CD8-positive, alpha-beta memory T cell (primary cell): ENCODE data around the gene FLACC1. TPM values are rescaled to one million over a fixed set of nuclear protein-coding genes. Genes with fewer than 3 reads are reported as not detected.
A peak's percentile ranks its signal among the peaks of the same experiment; 100 is the strongest.

Source experiments
- CTCF ChIA-PET: fragments of 350-600 bp; sonication (Branson Sonifier 250); formaldehyde crosslinking; loops from one replicate; lab custom pipeline; 2021; ENCODE audit warnings: antibody characterized with exemption; lab: Charles Lee
- POLR2A ChIA-PET: fragments of 350-600 bp; sonication (Branson Sonifier 250); formaldehyde crosslinking; loops from one replicate; lab custom pipeline; 2021; ENCODE audit warnings: antibody characterized with exemption; lab: Charles Lee
- DNase-seq, 5 donors: peaks; one replicate each; pipeline versions ENCODE4 v3.0.0 to v3.0.0-alpha.2; 2020 to 2022; ENCODE audit warnings: mixed read lengths in 1 of 5
- H3K27ac ChIP-seq: one replicate; pipeline ENCODE4 v1.7.0; 2013; ENCODE audit warnings: low read depth, mild to moderate bottlenecking, low read length, moderate library complexity
- H3K27me3 ChIP-seq: 2 replicates; pipeline ENCODE4 v1.7.0; 2013; ENCODE audit warnings: low read length, mild to moderate bottlenecking; ENCODE audit not compliant: insufficient read depth, poor library complexity, severe bottlenecking
- H3K36me3 ChIP-seq: 2 replicates; pipeline ENCODE4 v1.7.0; 2013; ENCODE audit warnings: mild to moderate bottlenecking, low read length, moderate library complexity; ENCODE audit not compliant: insufficient read depth
- H3K4me1 ChIP-seq: 2 replicates; pipeline ENCODE4 v1.7.0; 2013; ENCODE audit warnings: mild to moderate bottlenecking, low read length, moderate library complexity; ENCODE audit not compliant: insufficient read depth
- H3K4me3 ChIP-seq: 2 replicates; pipeline ENCODE4 v1.7.0; 2013; ENCODE audit warnings: mild to moderate bottlenecking, low read length
- H3K9me3 ChIP-seq: 2 replicates; pipeline ENCODE4 v1.7.0; 2013; ENCODE audit warnings: mild to moderate bottlenecking, low read length
- H3K27ac Mint-ChIP-seq, 8 donors: one replicate each; pipeline ENCODE4 v1.8.0; 2020 to 2021; ENCODE audit warnings: mixed read lengths in 8 of 8, mild to moderate bottlenecking in 6 of 8, inconsistent platforms in 3 of 8, moderate library complexity in 3 of 8
- H3K27me3 Mint-ChIP-seq, 2 donors: one replicate each; pipeline ENCODE4 v1.8.0; 2020 to 2021; ENCODE audit warnings: mixed read lengths in 2 of 2, mild to moderate bottlenecking in 1 of 2, moderate library complexity in 1 of 2
- H3K36me3 Mint-ChIP-seq, 3 donors: one replicate each; pipeline ENCODE4 v1.8.0; 2020 to 2021; ENCODE audit warnings: mixed read lengths in 3 of 3, inconsistent platforms in 1 of 3, mild to moderate bottlenecking in 1 of 3
- H3K4me1 Mint-ChIP-seq, 3 donors: one replicate each; pipeline ENCODE4 v1.8.0; 2020 to 2021; ENCODE audit warnings: mixed read lengths in 3 of 3, inconsistent platforms in 1 of 3, mild to moderate bottlenecking in 1 of 3
- H3K4me3 Mint-ChIP-seq, 7 donors: one replicate each; pipeline ENCODE4 v1.8.0; 2020 to 2021; ENCODE audit warnings: mixed read lengths in 7 of 7, mild to moderate bottlenecking in 6 of 7, moderate library complexity in 4 of 7, inconsistent platforms in 2 of 7
- H3K9me3 Mint-ChIP-seq, 5 donors: one replicate each; pipeline ENCODE4 v1.8.0; 2020 to 2022; ENCODE audit warnings: mixed read lengths in 5 of 5, mild to moderate bottlenecking in 3 of 5, moderate library complexity in 2 of 5, inconsistent platforms in 1 of 5
- polyA plus RNA-seq: library from polyadenylated mRNA; unstranded; fragments of 300-500 nt; fragmentation: Illumina TruSeq; gene quantifications from one replicate; pipeline ENCODE4 v1.2.3, GENCODE V29; 2021
- total RNA-seq, 2 experiments: library from RNA; stranded (reverse); gene quantifications; one replicate each; pipeline ENCODE4 v1.2.3, GENCODE V29; 2021

The FLACC1 gene
- total and polyA plus RNA-seq, 3 experiments from 2014 or later: 0.97 to 2.5 (median 1.8) TPM

DNA sequence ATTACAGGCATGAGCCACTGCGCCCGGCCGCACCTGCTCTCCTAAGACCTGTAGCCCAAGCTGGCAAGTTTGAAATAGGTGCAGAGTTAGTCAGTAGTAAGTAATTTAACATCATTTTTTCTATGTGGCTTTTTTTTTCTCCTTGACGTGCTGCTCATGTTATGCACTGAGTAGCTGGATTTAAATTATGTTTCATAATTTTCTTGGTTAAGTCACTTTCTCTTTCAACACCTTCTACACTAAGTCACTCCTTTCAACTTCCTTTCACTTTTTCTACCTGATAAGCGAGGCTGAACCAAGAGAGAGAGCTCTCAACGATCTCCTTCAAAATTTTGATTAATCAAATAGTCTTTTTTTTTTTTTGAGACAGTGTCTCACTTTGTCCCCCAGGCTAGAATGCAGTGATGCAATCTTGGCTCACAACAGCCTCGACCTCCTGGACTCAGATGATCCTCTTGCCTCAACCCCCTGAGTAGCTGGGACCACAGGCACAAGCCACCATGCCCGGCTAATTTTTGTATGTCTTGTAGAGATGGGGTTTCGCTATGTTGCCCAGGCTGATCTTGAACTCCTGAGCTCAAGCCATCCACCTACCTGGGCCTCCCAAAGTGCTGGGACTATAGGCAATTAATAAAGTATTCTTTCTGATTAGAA is 83.7 kb downstream of the FLACC1 start:
- H3K9me3 Mint-ChIP-seq: no peaks in the 10 kb centered on the region
- H3K27me3 ChIP-seq: no peaks in the 10 kb centered on the region
- no peak overlapping the region for H3K27ac ChIP-seq
- H3K9me3 ChIP-seq: no peaks in the 10 kb centered on the region
- H3K36me3 Mint-ChIP-seq: peaks cover 4 to 96% (median 38%) of the 10 kb centered on the region in 3 donors
- H3K4me1 ChIP-seq: peaks cover 50% of the 10 kb centered on the region
- peak overlapping the region; percentile 71 to 97 (median 86) for H3K27ac Mint-ChIP-seq
- DNase-seq: no peak
- no peak overlapping the region for H3K4me3 ChIP-seq
- ChIA-PET CTCF (interaction anchor here (0.7 to 2.4 kb wide), 8 partner anchors 10 to 91 kb away, joined by 3 to 9 read pairs (median 3); partner anchors contain the start of gene CASP8), POLR2A (interaction anchor here (0.7 kb wide), 3 partner anchors 80 to 412 kb away, joined by 4 to 7 read pairs (median 4); no protein-coding TSS in a partner anchor)
- H3K27me3 Mint-ChIP-seq: no peaks in the 10 kb centered on the region
- peaks cover 66 to 87% (median 86%) of the 10 kb centered on the region in 3 donors for H3K4me1 Mint-ChIP-seq
- peak overlapping the region in 6 of 7 donors; percentile 12 to 64 (median 38) for H3K4me3 Mint-ChIP-seq
- H3K36me3 ChIP-seq: peaks cover 72% of the 10 kb centered on the region

DNA sequence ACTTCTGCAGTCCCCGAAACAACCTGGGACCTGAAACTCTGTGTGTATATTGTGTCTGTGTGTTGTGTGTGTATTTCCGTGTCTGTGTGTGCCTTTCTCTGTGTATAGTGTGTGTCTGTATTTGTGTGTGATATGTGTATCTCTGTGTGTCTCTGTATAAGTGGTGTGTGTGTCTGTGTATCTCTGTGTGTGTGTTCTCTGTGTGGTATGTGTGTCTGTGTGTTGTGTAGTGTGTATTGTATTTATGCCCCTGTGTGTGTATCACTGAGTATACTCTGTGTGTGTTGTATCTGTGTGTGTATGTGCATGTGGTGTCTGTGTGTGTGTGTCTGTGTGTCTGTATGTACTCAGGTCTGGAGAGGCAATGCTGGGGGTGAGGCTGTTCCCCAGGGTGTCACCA is 85.2 kb downstream of the FLACC1 start:
- no peak for DNase-seq
- no peaks in the 10 kb centered on the region for H3K27me3 Mint-ChIP-seq
- Histone ChIP-seq H3K27me3 (no peaks in the 10 kb centered on the region), H3K4me3 (no peak overlapping the region), H3K9me3 (no peaks in the 10 kb centered on the region), H3K27ac (no peak overlapping the region), H3K4me1 (peaks cover 58% of the 10 kb centered on the region), H3K36me3 (peaks cover 83% of the 10 kb centered on the region)
- CTCF ChIA-PET: no interaction called here
- H3K4me3 Mint-ChIP-seq: peak overlapping the region; percentile 1 to 56 (median 33)
- H3K9me3 Mint-ChIP-seq: no peaks in the 10 kb centered on the region
- H3K36me3 Mint-ChIP-seq: peaks cover 4 to 93% (median 42%) of the 10 kb centered on the region in 3 donors
- POLR2A ChIA-PET: interaction anchor here (0.6 kb wide), 1 partner anchor 160 kb away, joined by 5 read pairs; no protein-coding TSS in a partner anchor
- H3K27ac Mint-ChIP-seq: peak overlapping the region; percentile 71 to 97 (median 90)
- peaks cover 75 to 92% (median 90%) of the 10 kb centered on the region in 3 donors for H3K4me1 Mint-ChIP-seq

DNA sequence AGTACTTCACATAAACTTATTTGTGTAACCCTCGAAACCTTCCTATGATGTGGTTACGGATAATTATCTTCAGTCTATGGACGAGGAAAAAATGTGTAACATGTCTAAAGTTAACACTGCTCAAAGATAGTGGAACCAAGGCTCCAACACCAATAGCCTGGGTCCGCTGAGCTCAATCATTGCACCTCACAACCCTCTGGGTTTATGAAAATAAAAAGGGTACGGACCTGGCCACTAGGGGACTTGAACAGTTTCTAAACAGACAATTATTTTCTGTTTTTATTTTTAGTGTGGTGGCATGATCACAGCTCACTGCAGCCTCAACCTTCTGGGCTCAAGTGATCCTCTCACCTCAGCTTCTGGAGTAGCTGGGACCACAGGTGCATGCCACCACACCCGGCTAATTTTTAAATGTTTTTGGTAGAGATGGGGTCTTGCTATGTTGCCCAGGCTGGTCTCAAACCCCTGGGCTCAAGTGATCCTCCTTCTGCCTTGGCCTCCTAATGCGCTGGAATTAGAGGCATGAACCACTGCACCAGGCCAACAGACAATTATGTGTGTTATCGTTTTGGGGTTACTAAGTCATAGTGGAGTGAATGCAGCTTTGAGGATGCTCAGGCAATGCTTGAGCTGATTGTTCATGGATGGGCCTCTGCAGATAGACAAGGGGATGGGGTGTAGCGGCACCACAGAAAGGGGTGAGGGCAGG is 86.7 kb downstream of the FLACC1 start:
- Histone ChIP-seq H3K4me1 (peaks cover 71% of the 10 kb centered on the region), H3K27me3 (no peaks in the 10 kb centered on the region), H3K9me3 (no peaks in the 10 kb centered on the region), H3K4me3 (no peak overlapping the region), H3K36me3 (peaks cover 74% of the 10 kb centered on the region), H3K27ac (no peak overlapping the region)
- Mint-ChIP-seq H3K27ac (peak overlapping the region; percentile 42 to 92 (median 85)), H3K4me1 (peaks cover 86 to 94% (median 92%) of the 10 kb centered on the region in 3 donors), H3K36me3 (peaks cover 4 to 92% (median 48%) of the 10 kb centered on the region in 3 donors), H3K9me3 (no peaks in the 10 kb centered on the region), H3K4me3 (peak overlapping the region in 6 of 7 donors; percentile 40 to 76 (median 54)), H3K27me3 (no peaks in the 10 kb centered on the region)
- POLR2A ChIA-PET: interaction anchor here (1.0 to 1.6 kb wide), 3 partner anchors 10 to 23 kb away, joined by 3 to 5 read pairs (median 3); partner anchors contain the start of gene CASP8
- CTCF ChIA-PET: interaction anchor here (0.8 to 18.6 kb wide), 5 partner anchors 10 to 37 kb away, joined by 3 to 185 read pairs (median 7); partner anchors contain the start of gene CASP8
- DNase-seq: no peak

DNA sequence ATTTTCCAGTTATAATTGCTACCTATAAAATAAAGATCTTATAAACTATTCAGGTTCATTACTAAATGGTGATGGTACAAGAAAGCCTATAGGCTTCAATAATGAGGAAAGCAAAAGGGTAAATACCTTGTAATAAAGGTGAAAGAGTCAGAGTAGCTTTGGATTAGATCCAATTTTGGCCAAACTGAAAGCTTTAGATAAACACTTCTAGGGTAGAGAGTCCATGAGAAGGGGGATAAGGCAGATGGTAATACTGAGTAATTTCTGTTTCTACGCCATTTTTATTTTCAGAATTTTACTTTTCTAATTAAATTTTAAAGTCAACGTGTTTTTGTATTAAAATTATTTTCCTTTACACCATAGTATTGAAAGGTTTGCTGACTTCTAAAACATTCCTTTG is 87.4 kb downstream of the FLACC1 start:
- POLR2A ChIA-PET: interaction anchor here (1.0 to 1.6 kb wide), 3 partner anchors 9 to 23 kb away, joined by 3 to 5 read pairs (median 3); partner anchors contain the start of gene CASP8
- peaks cover 68% of the 10 kb centered on the region for H3K36me3 ChIP-seq
- no peaks in the 10 kb centered on the region for H3K27me3 Mint-ChIP-seq

DNA sequence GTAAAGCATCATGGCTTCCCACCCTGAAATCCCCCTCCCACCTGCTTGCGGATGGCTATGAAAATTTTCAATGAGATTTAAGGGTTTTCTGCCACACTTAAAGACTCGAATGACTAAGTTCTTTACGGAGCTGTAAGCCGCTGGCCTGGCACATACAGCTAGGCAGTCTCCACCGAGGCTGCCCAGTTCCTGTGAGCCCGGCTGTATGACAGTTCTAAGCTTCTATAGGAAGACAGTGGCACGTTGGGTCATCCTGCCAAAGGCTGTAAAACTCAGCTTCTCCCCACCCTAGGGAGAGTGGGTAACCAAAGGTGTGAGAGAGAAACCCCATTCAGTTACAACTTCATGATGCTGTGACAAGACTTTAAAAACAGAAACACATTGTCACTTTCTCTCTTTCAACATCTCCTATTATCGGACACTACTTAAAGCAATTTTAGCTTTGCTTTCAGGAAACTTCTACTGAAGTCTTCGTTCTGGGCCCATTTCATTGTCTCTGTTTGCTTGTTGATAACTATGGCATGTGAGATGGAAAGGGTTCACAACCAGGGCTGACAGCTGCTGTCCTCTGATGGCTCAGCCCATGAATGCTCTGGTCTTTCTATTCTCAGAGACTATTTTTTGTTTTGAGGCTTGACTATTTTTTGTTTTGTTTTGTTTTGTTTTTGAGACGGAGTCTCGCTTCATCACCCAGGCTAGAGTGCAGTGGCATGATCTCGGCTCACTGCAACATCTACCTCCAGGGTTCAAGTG is 89.7 kb downstream of the FLACC1 start:
- Histone ChIP-seq H3K9me3 (no peaks in the 10 kb centered on the region), H3K27ac (peak overlapping the region; percentile 17), H3K36me3 (peaks cover 49% of the 10 kb centered on the region), H3K4me3 (no peak overlapping the region), H3K27me3 (no peaks in the 10 kb centered on the region), H3K4me1 (peaks cover 89% of the 10 kb centered on the region)
- Mint-ChIP-seq H3K27me3 (no peaks in the 10 kb centered on the region), H3K4me1 (peaks cover 89 to 95% (median 94%) of the 10 kb centered on the region in 3 donors), H3K27ac (peak overlapping the region; percentile 59 to 91 (median 88)), H3K9me3 (no peaks in the 10 kb centered on the region), H3K4me3 (peak overlapping the region; percentile 69 to 93 (median 87)), H3K36me3 (peaks cover 4 to 75% (median 40%) of the 10 kb centered on the region in 3 donors)
- ChIA-PET CTCF (interaction anchor here (1.0 to 18.6 kb wide), 6 partner anchors 11 to 97 kb away, joined by 4 to 185 read pairs (median 8); no protein-coding TSS in a partner anchor), POLR2A (interaction anchor here (1.3 kb wide), 1 partner anchor 17 kb away, joined by 3 read pairs; no protein-coding TSS in a partner anchor)
- no peak for DNase-seq

More for the DNA sequence above, 87.4 kb downstream of the FLACC1 start:
- H3K27me3 ChIP-seq: no peaks in the 10 kb centered on the region
- Mint-ChIP-seq H3K4me3 (peak overlapping the region in 2 of 7 donors; percentile 5 to 38), H3K36me3 (peaks cover 4 to 89% (median 44%) of the 10 kb centered on the region in 3 donors), H3K27ac (peak overlapping the region; percentile 38 to 90 (median 79)), H3K9me3 (no peaks in the 10 kb centered on the region), H3K4me1 (peaks cover 85 to 94% (median 92%) of the 10 kb centered on the region in 3 donors)
- H3K4me3 ChIP-seq: no peak overlapping the region
- DNase-seq: no peak
- peaks cover 78% of the 10 kb centered on the region for H3K4me1 ChIP-seq
- no peaks in the 10 kb centered on the region for H3K9me3 ChIP-seq
- H3K27ac ChIP-seq: no peak overlapping the region
- CTCF ChIA-PET: interaction anchor here (0.8 to 18.6 kb wide), 6 partner anchors 9 to 36 kb away, joined by 3 to 185 read pairs (median 7); partner anchors contain the start of gene CASP8

DNA sequence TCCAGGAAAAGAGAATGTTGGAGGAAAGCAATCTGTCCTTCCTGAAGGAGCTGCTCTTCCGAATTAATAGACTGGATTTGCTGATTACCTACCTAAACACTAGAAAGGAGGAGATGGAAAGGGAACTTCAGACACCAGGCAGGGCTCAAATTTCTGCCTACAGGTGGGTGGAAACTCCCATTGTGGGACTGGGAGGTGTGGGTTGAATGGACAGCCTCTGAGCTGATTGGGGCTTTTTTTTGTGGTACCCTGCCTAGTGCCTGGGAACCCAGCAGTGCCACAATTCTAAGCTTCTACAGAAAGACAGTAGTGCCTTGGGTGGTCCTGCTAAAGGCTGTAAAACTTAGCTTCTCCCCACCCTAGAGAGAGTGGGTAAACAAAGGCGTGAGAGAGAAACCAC is 90.5 kb downstream of the FLACC1 start:
- H3K36me3 Mint-ChIP-seq: peaks cover 4 to 71% (median 37%) of the 10 kb centered on the region in 3 donors
- H3K4me1 Mint-ChIP-seq: peaks cover 84 to 87% (median 86%) of the 10 kb centered on the region in 3 donors
- POLR2A ChIA-PET: interaction anchor here (1.7 kb wide), 1 partner anchor 11 kb away, joined by 4 read pairs; no protein-coding TSS in a partner anchor
- H3K4me3 Mint-ChIP-seq: peak overlapping the region; percentile 69 to 93 (median 88)
- H3K27me3 ChIP-seq: no peaks in the 10 kb centered on the region
- no peaks in the 10 kb centered on the region for H3K9me3 Mint-ChIP-seq
- peaks cover 81% of the 10 kb centered on the region for H3K4me1 ChIP-seq
- no peak for DNase-seq
- peak overlapping the region; percentile 17 for H3K27ac ChIP-seq
- H3K36me3 ChIP-seq: peaks cover 41% of the 10 kb centered on the region
- no peaks in the 10 kb centered on the region for H3K27me3 Mint-ChIP-seq
- H3K4me3 ChIP-seq: no peak overlapping the region
- CTCF ChIA-PET: interaction anchor here (1.4 to 18.6 kb wide), 4 partner anchors 13 to 97 kb away, joined by 4 to 185 read pairs (median 9); no protein-coding TSS in a partner anchor
- peak overlapping the region; percentile 59 to 95 (median 88) for H3K27ac Mint-ChIP-seq
- no peaks in the 10 kb centered on the region for H3K9me3 ChIP-seq
